Measurements from ENCODE around the gene RRP1B. TPM values are rescaled to one million over a fixed set of nuclear protein-coding genes. Genes with fewer than 3 reads are reported as not detected.
A peak's percentile ranks its signal among the peaks of the same experiment; 100 is the strongest.

The RRP1B gene
- total and polyA plus RNA-seq, 11 donors: 3.6 to 16.1 (median 9.5) TPM

- H3K27me3 ChIP-seq: no peaks in the 10 kb centered on the region
- intact Hi-C loops (cut with DNase I): loop anchor here in 1 of 10 donors (5.0 kb wide), 1 partner anchor 58 kb away; the partner anchor contains the start of gene CSTB
- H3K9me3 ChIP-seq: no peaks in the 10 kb centered on the region
- DNase-seq (peak; percentile 86 to 95 (median 90)), ATAC-seq (peak; percentile 78 to 94 (median 92))
- TF ChIP-seq, protein P1, sequence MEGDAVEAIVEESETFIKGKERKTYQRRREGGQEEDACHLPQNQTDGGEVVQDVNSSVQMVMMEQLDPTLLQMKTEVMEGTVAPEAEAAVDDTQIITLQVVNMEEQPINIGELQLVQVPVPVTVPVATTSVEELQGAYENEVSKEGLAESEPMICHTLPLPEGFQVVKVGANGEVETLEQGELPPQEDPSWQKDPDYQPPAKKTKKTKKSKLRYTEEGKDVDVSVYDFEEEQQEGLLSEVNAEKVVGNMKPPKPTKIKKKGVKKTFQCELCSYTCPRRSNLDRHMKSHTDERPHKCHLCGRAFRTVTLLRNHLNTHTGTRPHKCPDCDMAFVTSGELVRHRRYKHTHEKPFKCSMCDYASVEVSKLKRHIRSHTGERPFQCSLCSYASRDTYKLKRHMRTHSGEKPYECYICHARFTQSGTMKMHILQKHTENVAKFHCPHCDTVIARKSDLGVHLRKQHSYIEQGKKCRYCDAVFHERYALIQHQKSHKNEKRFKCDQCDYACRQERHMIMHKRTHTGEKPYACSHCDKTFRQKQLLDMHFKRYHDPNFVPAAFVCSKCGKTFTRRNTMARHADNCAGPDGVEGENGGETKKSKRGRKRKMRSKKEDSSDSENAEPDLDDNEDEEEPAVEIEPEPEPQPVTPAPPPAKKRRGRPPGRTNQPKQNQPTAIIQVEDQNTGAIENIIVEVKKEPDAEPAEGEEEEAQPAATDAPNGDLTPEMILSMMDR (IDR thresholded peaks at IDR 0.05): peak in 2 of 12 donors; percentile 25 to 32
- TF ChIP-seq POLR2A (IDR thresholded peaks at IDR 0.05): peak in 1 of 2 donors; percentile 81
- H3K36me3 ChIP-seq: peaks cover 0 to 10% (median under 1%) of the 10 kb centered on the region in 9 donors
- H3K27ac ChIP-seq: peak within 1 kb of the TSS; percentile 14 to 93 (median 80)
- H3K4me3 ChIP-seq: peak within 1 kb of the TSS; percentile 71 to 100 (median 96)
- 0 to 1% (median 0%) methylated on average over 29 to 117 of the region's 117 CpGs for WGBS, 4 donors
- H3K4me1 ChIP-seq: peaks cover 0 to 36% (median 27%) of the 10 kb centered on the region in 12 donors
These were observed 59.8 kb downstream of the RRP1B start, which contains the start of gene PDXK for GRCh38 chr21:43718872-43719747. Gene PDXK, plus strand, starts transcription at chr21:43719129. Its CDS starts 166 bp downstream, at chr21:43719295.

GRCh38 chr21:43719748-43720538 lies 60.6 kb downstream of the RRP1B start:
- Histone ChIP-seq H3K27me3 (no peaks in the 10 kb centered on the region), H3K4me3 (peak overlapping the region; percentile 71 to 100 (median 96)), H3K9me3 (no peaks in the 10 kb centered on the region), H3K36me3 (peaks cover 0 to 18% (median 3%) of the 10 kb centered on the region in 9 donors), H3K27ac (peak overlapping the region in 10 of 12 donors; percentile 67 to 93 (median 82)), H3K4me1 (peaks cover 0 to 43% (median 27%) of the 10 kb centered on the region in 12 donors)
- peak in 3 of 5 donors; percentile 42 to 76 (median 58) for DNase-seq
- intact Hi-C loops (cut with DNase I): loop anchor here in 6 of 10 donors (5.0 to 10.0 kb wide), 6 partner anchors 55 to 185 kb away; partner anchors contain the start of genes CSTB (in 2 of the 6), HSF2BP (in 1 of the 6), RRP1 (in 1 of the 6) and RRP1B (in 1 of the 6)
- no peak for TF ChIP-seq POLR2A (IDR thresholded peaks at IDR 0.05)
- TF ChIP-seq, protein P1 (IDR thresholded peaks at IDR 0.05): no peak
- ATAC-seq: peak in 3 of 4 donors; percentile 3 to 6 (median 6)
- 15 to 41% (median 16%) methylated on average over 13 to 49 of the region's 49 CpGs for WGBS, 4 donors

DNA sequence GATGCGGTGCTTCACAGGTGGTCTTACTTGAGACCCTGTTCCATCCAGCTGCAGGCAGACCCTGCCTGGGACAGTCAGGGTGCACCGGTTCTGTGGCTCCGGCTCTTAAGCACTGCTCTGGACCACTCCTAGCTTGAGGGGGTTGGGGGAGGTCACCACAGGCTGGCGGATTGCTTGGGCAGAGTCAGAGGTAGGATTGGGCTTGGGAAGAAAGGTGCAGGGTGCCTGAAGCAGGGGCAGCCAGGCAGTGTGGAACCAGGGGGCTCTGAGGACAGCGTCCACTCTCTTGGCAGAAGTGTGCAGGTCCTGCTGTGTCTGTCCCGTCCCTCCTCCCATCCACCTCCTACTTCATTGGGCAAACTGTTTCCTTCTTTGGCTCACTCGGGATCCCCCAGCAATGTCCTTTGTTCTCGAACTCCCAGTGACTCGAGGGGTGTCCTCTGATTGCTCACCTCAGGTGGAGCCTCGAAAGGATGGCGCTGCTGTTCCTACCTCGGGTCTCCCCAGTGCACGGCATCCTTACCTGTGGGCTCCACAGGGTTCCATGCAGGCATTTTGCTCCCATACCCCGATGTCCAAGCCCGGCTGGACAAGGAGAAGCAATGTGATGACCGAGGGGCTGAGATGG lies 61.3 kb downstream of the RRP1B start:
- no peak for ATAC-seq
- H3K27me3 ChIP-seq: no peaks in the 10 kb centered on the region
- TF ChIP-seq, protein P1 (IDR thresholded peaks at IDR 0.05): no peak
- peaks cover 3 to 50% (median 32%) of the 10 kb centered on the region in 12 donors for H3K4me1 ChIP-seq
- intact Hi-C loops (cut with DNase I): loop anchor here in 5 of 10 donors (10.0 kb wide), 5 partner anchors 54 to 184 kb away; partner anchors contain the start of genes CSTB (in 1 of the 5), HSF2BP (in 1 of the 5), RRP1 (in 1 of the 5) and RRP1B (in 1 of the 5)
- no peak for DNase-seq
- H3K9me3 ChIP-seq: no peaks in the 10 kb centered on the region
- 85 to 87% (median 87%) methylated on average over 16 of the region's 16 CpGs for WGBS, 4 donors
- H3K27ac ChIP-seq: peak overlapping the region in 1 of 12 donors; percentile 88
- peaks cover 0 to 18% (median 3%) of the 10 kb centered on the region in 9 donors for H3K36me3 ChIP-seq
- peak overlapping the region; percentile 71 to 100 (median 96) for H3K4me3 ChIP-seq
